Ishikawa (cell line): Measurements from ENCODE around the gene ECHDC3.

Experiments used
- CREB1 ChIP-seq: IDR thresholded peaks from 2 replicates; pipeline ENCODE4 v1.6.1; 2012; ENCODE audit warnings: low read depth
- NFIC ChIP-seq: IDR thresholded peaks from 2 replicates; pipeline ENCODE4 v1.6.1; 2012
- RAD21 ChIP-seq: IDR thresholded peaks from 2 replicates; pipeline ENCODE4 v1.6.1; 2012; ENCODE audit warnings: low read depth
- TAF1 ChIP-seq: IDR thresholded peaks from 2 replicates; pipeline ENCODE4 v1.6.1; 2012; ENCODE audit warnings: low read depth, mild to moderate bottlenecking
- TEAD4 ChIP-seq: IDR thresholded peaks from 2 replicates; pipeline ENCODE4 v1.6.1; 2012
- YY1 ChIP-seq: IDR thresholded peaks from 2 replicates; pipeline ENCODE4 v1.6.1; 2012; ENCODE audit warnings: low read depth
- TF ChIP-seq, protein P1 (sequence below): IDR thresholded peaks from 2 replicates; pipeline ENCODE4 v1.6.1; 2012

DNA sequence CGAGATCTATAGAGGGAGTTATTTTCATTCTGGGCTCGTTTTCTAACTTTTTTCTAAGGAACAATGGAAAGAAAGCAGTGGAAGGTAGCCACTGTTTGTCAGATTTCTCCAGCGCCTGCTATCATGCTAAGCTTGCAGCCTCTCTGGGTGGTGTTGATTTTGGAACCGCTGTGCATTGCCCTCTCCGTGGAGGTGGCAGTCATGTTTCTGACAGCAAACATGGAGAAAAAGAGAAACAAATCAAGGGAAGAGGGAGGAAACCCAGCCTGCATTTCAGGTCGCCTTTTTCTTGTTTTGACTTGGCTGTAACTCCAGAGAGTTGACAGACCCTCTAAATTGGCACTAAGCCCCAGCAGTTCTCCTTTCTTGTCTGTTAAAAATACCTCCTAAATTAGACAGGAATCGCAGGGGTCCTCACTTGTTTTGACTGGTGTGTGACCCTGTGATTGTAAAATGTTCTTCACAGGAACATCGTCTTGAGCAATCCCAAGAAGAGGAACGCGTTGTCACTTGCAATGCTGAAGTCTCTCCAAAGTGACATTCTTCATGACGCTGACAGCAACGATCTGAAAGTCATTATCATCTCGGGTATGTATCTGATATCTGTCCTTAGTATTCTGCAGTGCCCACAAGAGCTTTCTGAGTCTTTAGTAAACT lies 4.8 kb downstream of the ECHDC3 start:
- TF ChIP-seq TEAD4, result no peak
- TF ChIP-seq CREB1, result no peak
- no peak for TF ChIP-seq YY1
- TF ChIP-seq NFIC, result no peak
- no peak for TF ChIP-seq TAF1
- TF ChIP-seq, protein P1, sequence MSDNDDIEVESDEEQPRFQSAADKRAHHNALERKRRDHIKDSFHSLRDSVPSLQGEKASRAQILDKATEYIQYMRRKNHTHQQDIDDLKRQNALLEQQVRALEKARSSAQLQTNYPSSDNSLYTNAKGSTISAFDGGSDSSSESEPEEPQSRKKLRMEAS, result no peak
- no peak for TF ChIP-seq RAD21
